GM23338 (cell line): ENCODE measurements around the gene C1QTNF8. TPM values are rescaled to one million over a fixed set of nuclear protein-coding genes. Genes with fewer than 3 reads are reported as not detected.

ENCODE experiments used
- ATAC-seq: fragments of 200-7000 bp; cut with Tn5 transposase; 3 replicates; pipeline ENCODE4 v1.9.1; 2020
- DNase-seq: peaks from one replicate; pipeline ENCODE4 v3.0.0-alpha.2; 2015; ENCODE audit warnings: low spot score
- H2AFZ ChIP-seq: fragments of 200-600 bp; sonication (generic); 2 replicates; pipeline ENCODE4 v1.8.0; 2016; ENCODE audit warnings: antibody characterized with exemption, mild to moderate bottlenecking, moderate library complexity
- H3F3A ChIP-seq: fragments of 200-600 bp; sonication (generic); replicated peaks from 2 replicates; pipeline ENCODE4 v1.8.0; 2017; ENCODE audit warnings: antibody characterized with exemption, mixed run types, low read depth
- H3K27ac ChIP-seq: fragments of 200-600 bp; sonication (generic); 2 replicates; pipeline ENCODE4 v1.6.1; 2016; ENCODE audit warnings: low read depth
- H3K27me3 ChIP-seq: fragments of 200-600 bp; sonication (generic); 2 replicates; pipeline ENCODE4 v1.8.0; 2016; ENCODE audit warnings: mild to moderate bottlenecking, mixed run types, moderate library complexity; ENCODE audit not compliant: insufficient read depth
- H3K36me3 ChIP-seq: fragments of 200-600 bp; sonication (generic); 2 replicates; pipeline ENCODE4 v1.8.0; 2016; ENCODE audit warnings: mild to moderate bottlenecking; ENCODE audit not compliant: insufficient read depth
- H3K4me1 ChIP-seq: fragments of 200-600 bp; sonication (generic); 2 replicates; pipeline ENCODE4 v1.8.0; 2016; ENCODE audit warnings: mild to moderate bottlenecking, moderate library complexity; ENCODE audit not compliant: insufficient read depth
- H3K4me2 ChIP-seq: fragments of 200-600 bp; sonication (generic); 2 replicates; pipeline ENCODE4 v1.7.1; 2017; ENCODE audit warnings: mixed run types
- H3K4me3 ChIP-seq: fragments of 200-600 bp; sonication (generic); 2 replicates; pipeline ENCODE4 v1.6.1; 2016; ENCODE audit warnings: mixed run types
- H3K79me2 ChIP-seq: fragments of 200-600 bp; sonication (generic); replicated peaks from 2 replicates; pipeline ENCODE4 v1.8.0; 2017; ENCODE audit warnings: mild to moderate bottlenecking; ENCODE audit not compliant: insufficient read depth
- H3K9me2 ChIP-seq: fragments of 200-600 bp; sonication (generic); 2 replicates; pipeline ENCODE4 v1.8.0; 2017; ENCODE audit not compliant: insufficient read depth
- H4K20me1 ChIP-seq: fragments of 200-600 bp; sonication (generic); replicated peaks from 2 replicates; pipeline ENCODE4 v1.8.0; 2017; ENCODE audit warnings: mild to moderate bottlenecking; ENCODE audit not compliant: insufficient read depth
- H3K27ac Mint-ChIP-seq: 2 replicates; pipeline ENCODE4 v1.8.0; 2020; ENCODE audit warnings: inconsistent platforms, mild to moderate bottlenecking, moderate library complexity, mixed read lengths
- H3K27me3 Mint-ChIP-seq: 3 replicates; pipeline ENCODE4 v1.8.0; 2022; ENCODE audit warnings: low read depth, mild to moderate bottlenecking, moderate library complexity, mixed read lengths, inconsistent platforms; ENCODE audit not compliant: insufficient read depth, poor library complexity
- H3K36me3 Mint-ChIP-seq: 3 replicates; pipeline ENCODE4 v1.8.0; 2021; ENCODE audit warnings: low read depth, mild to moderate bottlenecking, inconsistent platforms, moderate library complexity, mixed read lengths
- H3K4me1 Mint-ChIP-seq: 3 replicates; pipeline ENCODE4 v1.8.0; 2020; ENCODE audit warnings: mild to moderate bottlenecking, inconsistent platforms, mixed read lengths
- H3K4me3 Mint-ChIP-seq: 3 replicates; pipeline ENCODE4 v1.8.0; 2021; ENCODE audit warnings: moderate library complexity, mild to moderate bottlenecking, inconsistent platforms, mixed read lengths
- H3K9me3 Mint-ChIP-seq: 3 replicates; pipeline ENCODE4 v1.8.0; 2020; ENCODE audit warnings: moderate library complexity, mild to moderate bottlenecking, inconsistent platforms, mixed read lengths
- CREB1 ChIP-seq: fragments of 250-450 bp; sonication (Bioruptor Pico); IDR thresholded peaks from 2 replicates; pipeline ENCODE4 v1.5.0; 2020; ENCODE audit warnings: low read depth, mild to moderate bottlenecking, moderate library complexity
- CTCF ChIP-seq, 2 experiments: fragments of 200-600 bp in 1 of 2; sonication (generic) in 1 of 2; conservative IDR thresholded peaks; 2 replicates each; pipeline versions ENCODE4 v1.5.1 to v1.6.1; 2016 to 2017; ENCODE audit warnings: antibody characterized with exemption in 2 of 2, low read depth in 2 of 2, mild to moderate bottlenecking in 2 of 2, moderate library complexity in 1 of 2
- ETS1 ChIP-seq: IDR thresholded peaks from 2 replicates; pipeline ENCODE4 v1.6.1; 2016; ENCODE audit warnings: antibody characterized with exemption
- EZH2 ChIP-seq: fragments of 200-600 bp; sonication (generic); IDR thresholded peaks from one replicate; pipeline ENCODE4 v1.8.0; 2017; ENCODE audit warnings: antibody characterized with exemption, mild to moderate bottlenecking, low read depth; ENCODE audit not compliant: unreplicated experiment
- EZH2phosphoT487 ChIP-seq: fragments of 200-600 bp; sonication (generic); IDR thresholded peaks from one replicate; pipeline ENCODE4 v1.8.1; 2018; ENCODE audit warnings: antibody characterized with exemption; ENCODE audit not compliant: unreplicated experiment
- JUNB ChIP-seq: IDR thresholded peaks from one replicate; pipeline ENCODE4 v1.6.1; 2016; ENCODE audit warnings: antibody characterized with exemption; ENCODE audit not compliant: unreplicated experiment
- NANOG ChIP-seq: IDR thresholded peaks from 2 replicates; pipeline ENCODE4 v1.6.1; 2016; ENCODE audit warnings: antibody characterized with exemption, borderline replicate concordance
- POLR2AphosphoS5 ChIP-seq: IDR thresholded peaks from 2 replicates; pipeline ENCODE4 v1.6.1; 2016; ENCODE audit warnings: antibody characterized with exemption, low read depth
- STAT1 ChIP-seq: IDR thresholded peaks from one replicate; pipeline ENCODE4 v1.6.1; 2016; ENCODE audit warnings: antibody characterized with exemption; ENCODE audit not compliant: unreplicated experiment
- ZNF114 ChIP-seq: fragments of 250-450 bp; sonication (Bioruptor Pico); IDR thresholded peaks from 2 replicates; pipeline ENCODE4 v1.5.0; 2020; ENCODE audit warnings: mild to moderate bottlenecking, moderate library complexity
- ZNF331 ChIP-seq: fragments of 250-450 bp; sonication (Bioruptor Pico); IDR thresholded peaks from 2 replicates; pipeline ENCODE4 v1.5.0; 2020; ENCODE audit warnings: low read depth, mild to moderate bottlenecking, moderate library complexity
- ZNF462 ChIP-seq: fragments of 250-450 bp; sonication (Bioruptor Pico); IDR thresholded peaks from 2 replicates; pipeline ENCODE4 v1.5.0; 2020; ENCODE audit warnings: mild to moderate bottlenecking, moderate library complexity
- polyA plus RNA-seq: library from polyadenylated mRNA; unstranded; fragments of >200 nt; fragmentation: Nextera tagmentation; extraction: Ambion mirVana; gene quantifications from 2 replicates; pipeline ENCODE4 v1.2.1, GENCODE V29; 2016
- total RNA-seq: library from RNA; depleted of rRNA; stranded (reverse); fragments of >200 nt; shearing (Covaris generic); gene quantifications from 2 replicates; pipeline ENCODE4 v1.2.3, GENCODE V29; 2014
- TF ChIP-seq, protein P1 (sequence below): IDR thresholded peaks from one replicate; pipeline ENCODE4 v1.6.1; 2018; ENCODE audit warnings: antibody characterized with exemption; ENCODE audit not compliant: unreplicated experiment

The C1QTNF8 gene
- total and polyA plus RNA-seq, 2 experiments from 2014 or later = not detected

- H3K4me1 ChIP-seq = no peaks in the 10 kb centered on the region
- H3K36me3 Mint-ChIP-seq = peaks cover 3% of the 10 kb centered on the region; the same call in 1 of the 3 replicates
- H3K4me3 ChIP-seq = no peak overlapping the region
- H3K27ac Mint-ChIP-seq = no peak overlapping the region
- no peaks in the 10 kb centered on the region for H3K9me2 ChIP-seq
- H3K79me2 ChIP-seq = no peaks in the 10 kb centered on the region
- H3K4me1 Mint-ChIP-seq = no peaks in the 10 kb centered on the region; the same call in 2 of the 3 replicates
- H2AFZ ChIP-seq = no peak overlapping the region
- H3K36me3 ChIP-seq = no peaks in the 10 kb centered on the region
- no peak for ATAC-seq
- H3K27ac ChIP-seq = no peak overlapping the region
- H3K4me2 ChIP-seq = no peak overlapping the region
- no peaks in the 10 kb centered on the region for H4K20me1 ChIP-seq
- no peaks in the 10 kb centered on the region for H3F3A ChIP-seq
- no peak overlapping the region for H3K4me3 Mint-ChIP-seq
- TF ChIP-seq CTCF (conservative IDR thresholded peaks at IDR 0.05; ENCODE audit: low read depth in 2 of 2) = no peak
- TF ChIP-seq STAT1 = no peak
- TF ChIP-seq NANOG = no peak
- TF ChIP-seq ETS1 = no peak
- TF ChIP-seq EZH2phosphoT487 = no peak
- TF ChIP-seq JUNB = no peak
- no peak for TF ChIP-seq POLR2AphosphoS5
- TF ChIP-seq EZH2 = no peak
- no peak for TF ChIP-seq ZNF462 (CRISPR knock-in tag)
- TF ChIP-seq ZNF114 (CRISPR knock-in tag) = no peak
- TF ChIP-seq ZNF331 (CRISPR knock-in tag) = no peak
- no peak for TF ChIP-seq CREB1
- TF ChIP-seq, protein P1, sequence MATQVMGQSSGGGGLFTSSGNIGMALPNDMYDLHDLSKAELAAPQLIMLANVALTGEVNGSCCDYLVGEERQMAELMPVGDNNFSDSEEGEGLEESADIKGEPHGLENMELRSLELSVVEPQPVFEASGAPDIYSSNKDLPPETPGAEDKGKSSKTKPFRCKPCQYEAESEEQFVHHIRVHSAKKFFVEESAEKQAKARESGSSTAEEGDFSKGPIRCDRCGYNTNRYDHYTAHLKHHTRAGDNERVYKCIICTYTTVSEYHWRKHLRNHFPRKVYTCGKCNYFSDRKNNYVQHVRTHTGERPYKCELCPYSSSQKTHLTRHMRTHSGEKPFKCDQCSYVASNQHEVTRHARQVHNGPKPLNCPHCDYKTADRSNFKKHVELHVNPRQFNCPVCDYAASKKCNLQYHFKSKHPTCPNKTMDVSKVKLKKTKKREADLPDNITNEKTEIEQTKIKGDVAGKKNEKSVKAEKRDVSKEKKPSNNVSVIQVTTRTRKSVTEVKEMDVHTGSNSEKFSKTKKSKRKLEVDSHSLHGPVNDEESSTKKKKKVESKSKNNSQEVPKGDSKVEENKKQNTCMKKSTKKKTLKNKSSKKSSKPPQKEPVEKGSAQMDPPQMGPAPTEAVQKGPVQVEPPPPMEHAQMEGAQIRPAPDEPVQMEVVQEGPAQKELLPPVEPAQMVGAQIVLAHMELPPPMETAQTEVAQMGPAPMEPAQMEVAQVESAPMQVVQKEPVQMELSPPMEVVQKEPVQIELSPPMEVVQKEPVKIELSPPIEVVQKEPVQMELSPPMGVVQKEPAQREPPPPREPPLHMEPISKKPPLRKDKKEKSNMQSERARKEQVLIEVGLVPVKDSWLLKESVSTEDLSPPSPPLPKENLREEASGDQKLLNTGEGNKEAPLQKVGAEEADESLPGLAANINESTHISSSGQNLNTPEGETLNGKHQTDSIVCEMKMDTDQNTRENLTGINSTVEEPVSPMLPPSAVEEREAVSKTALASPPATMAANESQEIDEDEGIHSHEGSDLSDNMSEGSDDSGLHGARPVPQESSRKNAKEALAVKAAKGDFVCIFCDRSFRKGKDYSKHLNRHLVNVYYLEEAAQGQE = no peak
- no peak for DNase-seq
- H3K9me3 Mint-ChIP-seq = peaks cover 8% of the 10 kb centered on the region
- H3K27me3 ChIP-seq = no peaks in the 10 kb centered on the region
- H3K27me3 Mint-ChIP-seq = peaks cover 3% of the 10 kb centered on the region
Measured at GRCh38 chr16:1061769-1062505, 34.1 kb downstream of the C1QTNF8 start.
